A549 (cell line): ENCODE measurements around the gene PIP5K1B. TPM values are rescaled to one million over a fixed set of nuclear protein-coding genes. Genes with fewer than 3 reads are reported as not detected.
"Not testable (repeated sequence)": the region's sequence is repeated elsewhere in the genome, so short reads cannot be mapped to it uniquely, and the experiment has no call there.

Source experiments
- ATAC-seq, 2 experiments: fragments of 200-7000 bp in 1 of 2; fragments of >200 bp in 1 of 2; cut with Nextera tagmentation in 1 of 2; cut with Tn5 transposase in 1 of 2; 3 replicates each; pipeline versions ENCODE4 v1.8.0 to v1.9.1; 2018 to 2020; ENCODE audit warnings: mild to moderate bottlenecking in 1 of 2, moderate library complexity in 1 of 2
- CTCF ChIA-PET: fragments of 300-600 bp; sonication (Branson Sonifier 250); formaldehyde crosslinking; extraction: SDS; loops from one replicate; lab custom pipeline; 2021; ENCODE audit warnings: antibody characterized with exemption, inconsistent platforms; lab: Yijun Ruan, JAX
- POLR2A ChIA-PET: fragments of 350-600 bp; formaldehyde crosslinking; extraction: SDS; loops from one replicate; lab custom pipeline; 2021; ENCODE audit warnings: antibody characterized with exemption, inconsistent platforms; lab: Yijun Ruan, JAX
- DNase-seq, 2 experiments: peaks; one replicate each; pipeline versions ENCODE4 v3.0.0 to v3.0.0-alpha.2; 2011 to 2016; ENCODE audit warnings: low read depth in 1 of 2, low spot score in 1 of 2
- FAIRE-seq: peaks from 2 replicates; lab custom pipeline; 2011; peaks lifted over from hg19 to GRCh38; lab: Jason Lieb, UNC
- H3K27ac ChIP-seq, 2 experiments: fragments of >200 bp; sonication (Bioruptor Twin); formaldehyde crosslinking; 3 replicates each; pipeline ENCODE4 v1.5.1; 2016 to 2017
- H3K4me1 ChIP-seq: fragments of >200 bp; sonication (Bioruptor Twin); formaldehyde crosslinking; 3 replicates; pipeline ENCODE4 v1.6.1; 2016
- H3K4me2 ChIP-seq: fragments of >200 bp; sonication (Bioruptor Twin); formaldehyde crosslinking; 3 replicates; pipeline ENCODE4 v1.6.1; 2016
- H3K4me3 ChIP-seq: fragments of >200 bp; sonication (Bioruptor Twin); formaldehyde crosslinking; 3 replicates; pipeline ENCODE4 v1.5.1; 2016
- H3K9me3 ChIP-seq: fragments of >200 bp; sonication (Bioruptor Twin); formaldehyde crosslinking; 3 replicates; pipeline ENCODE4 v1.6.1; 2016
- CBX2 ChIP-seq: fragments of 200-600 bp; sonication (generic); IDR thresholded peaks from 2 replicates; pipeline ENCODE4 v1.6.1; 2016; ENCODE audit warnings: low read depth, mild to moderate bottlenecking, borderline replicate concordance
- CHD2 ChIP-seq: fragments of 150-350 bp; IDR thresholded peaks from 2 replicates; pipeline ENCODE4 v1.6.1; 2014; ENCODE audit warnings: low read length; ENCODE audit not compliant: partially characterized antibody
- EHF ChIP-seq: fragments of 250-450 bp; sonication (Bioruptor Pico); IDR thresholded peaks from 2 replicates; pipeline ENCODE4 v1.5.0; 2020; ENCODE audit warnings: mild to moderate bottlenecking
- ELK1 ChIP-seq: fragments of 150-350 bp; IDR thresholded peaks from 2 replicates; pipeline ENCODE4 v1.6.1; 2014; ENCODE audit warnings: low read depth, mild to moderate bottlenecking, low read length
- EP300 ChIP-seq, 2 experiments: fragments of >200 bp; sonication (Bioruptor Twin); formaldehyde crosslinking; IDR thresholded peaks; 2 replicates in 1 of 2; 3 replicates in 1 of 2; pipeline ENCODE4 v1.6.1; 2016 to 2017
- ESRRA ChIP-seq: fragments of 150-350 bp; IDR thresholded peaks from 2 replicates; pipeline ENCODE4 v1.6.1; 2014; ENCODE audit warnings: mild to moderate bottlenecking, low read length, borderline replicate concordance
- FOSL2 ChIP-seq, 2 experiments: fragments of 450-650 bp in 1 of 2; fragments of >200 bp in 1 of 2; sonication (Bioruptor Twin) in 1 of 2; formaldehyde crosslinking; IDR thresholded peaks; 2 replicates each; pipeline versions ENCODE4 v1.5.0 to v1.6.1; 2016 to 2020; ENCODE audit warnings: mild to moderate bottlenecking in 1 of 2, moderate library complexity in 1 of 2
- GATA3 ChIP-seq: IDR thresholded peaks from 2 replicates; pipeline ENCODE4 v1.6.1; 2012; ENCODE audit warnings: borderline replicate concordance
- HES2 ChIP-seq: fragments of >200 bp; sonication (Bioruptor Twin); formaldehyde crosslinking; IDR thresholded peaks from 2 replicates; pipeline ENCODE4 v1.6.1; 2016
- HEYL ChIP-seq: fragments of 250-450 bp; sonication (Bioruptor Pico); IDR thresholded peaks from 2 replicates; pipeline ENCODE4 v1.8.0; 2021; ENCODE audit warnings: mild to moderate bottlenecking, moderate library complexity
- HOXB13 ChIP-seq: fragments of 250-450 bp; sonication (Bioruptor Pico); IDR thresholded peaks from 2 replicates; pipeline ENCODE4 v1.5.0; 2020; ENCODE audit warnings: low read depth, mild to moderate bottlenecking, moderate library complexity
- JUN ChIP-seq, 2 experiments: fragments of >200 bp; sonication (Bioruptor Twin); formaldehyde crosslinking; IDR thresholded peaks; 2 replicates in 1 of 2; 3 replicates in 1 of 2; pipeline ENCODE4 v1.6.1; 2016 to 2017
- JUNB ChIP-seq: fragments of >200 bp; sonication (Bioruptor Twin); formaldehyde crosslinking; IDR thresholded peaks from 2 replicates; pipeline ENCODE4 v1.6.1; 2016
- KDM1A ChIP-seq: fragments of 200-600 bp; sonication (generic); IDR thresholded peaks from 2 replicates; pipeline ENCODE4 v1.6.1; 2016; ENCODE audit warnings: low read depth, mild to moderate bottlenecking
- KDM5A ChIP-seq: fragments of 200-600 bp; sonication (generic); IDR thresholded peaks from 2 replicates; pipeline ENCODE4 v1.6.1; 2016; ENCODE audit warnings: antibody characterized with exemption, mild to moderate bottlenecking
- MAX ChIP-seq: IDR thresholded peaks from 2 replicates; pipeline ENCODE4 v1.6.1; 2012
- NR3C1 ChIP-seq: fragments of >200 bp; sonication (Bioruptor Twin); formaldehyde crosslinking; IDR thresholded peaks from 3 replicates; pipeline ENCODE4 v1.6.1; 2017
- POLR2AphosphoS2 ChIP-seq: conservative IDR thresholded peaks from 2 replicates; pipeline ENCODE4 v1.6.1; 2012; ENCODE audit warnings: low read length, improper control_type of control experiment, inconsistent platforms
- RAD21 ChIP-seq, 2 experiments: fragments of >200 bp in 1 of 2; sonication (Bioruptor Twin) in 1 of 2; formaldehyde crosslinking in 1 of 2; IDR thresholded peaks in 1 of 2; conservative IDR thresholded peaks in 1 of 2; 2 replicates in 1 of 2; 3 replicates in 1 of 2; pipeline ENCODE4 v1.6.1; 2012 to 2018; ENCODE audit warnings: inconsistent platforms in 1 of 2
- RFX5 ChIP-seq: fragments of 450-650 bp; IDR thresholded peaks from 2 replicates; pipeline ENCODE4 v1.7.1; 2014; ENCODE audit warnings: antibody characterized with exemption, mild to moderate bottlenecking, moderate library complexity
- RNF2 ChIP-seq: fragments of 200-600 bp; sonication (generic); IDR thresholded peaks from 2 replicates; pipeline ENCODE4 v1.6.1; 2016; ENCODE audit warnings: low read depth, mild to moderate bottlenecking, antibody characterized with exemption, moderate library complexity, borderline replicate concordance
- USF2 ChIP-seq: fragments of 450-650 bp; IDR thresholded peaks from 2 replicates; pipeline ENCODE4 v1.6.1; 2014; ENCODE audit warnings: antibody characterized with exemption
- ZNF302 ChIP-seq: fragments of 250-450 bp; sonication (Bioruptor Pico); IDR thresholded peaks from 2 replicates; pipeline ENCODE4 v1.9.0; 2021; ENCODE audit warnings: inconsistent platforms, mild to moderate bottlenecking, moderate library complexity
- WGBS: methylation state at CpG from one replicate; pipeline ENCODE4 v1.1.6; 2017; ENCODE audit errors: missing lambda C conversion rate; 5-methylcytosine and 5-hydroxymethylcytosine counted together
- polyA plus RNA-seq, 4 experiments: library from polyadenylated mRNA; depleted of rRNA in 3 of 4; stranded (reverse); fragments of >200 nt; fragmentation: RNase III in 1 of 4; extraction: RNeasy Plus Mini Kit Qiagen cat#74134 plus additional on column Dnase treatment in 1 of 4; gene quantifications; 2 replicates in 3 of 4; 3 replicates in 1 of 4; pipeline ENCODE4 v1.2.3, GENCODE V29; 2011 to 2017

PIP5K1B gene
- polyA plus RNA-seq, 2 of the 4 experiments (the other 2 are of a cell fraction), result not detected

GRCh38 chr9:69047371-69047770 is 342.3 kb downstream of the PIP5K1B start:
- no peak for DNase-seq
- 75% methylated on average over 4 of the region's 4 CpGs for WGBS
- FAIRE-seq, result no peak
- Histone ChIP-seq H3K27ac (no peak overlapping the region), H3K9me3 (no peaks in the 10 kb centered on the region), H3K4me1 (no peaks in the 10 kb centered on the region), H3K4me2 (no peak overlapping the region), H3K4me3 (no peak overlapping the region)
- 0 out of 6 replicates have a peak, but pooled peaks of 1 of the 2 experiments have one; percentile 50 for ATAC-seq
- CTCF ChIA-PET, result interaction anchor here (0.6 to 12.4 kb wide), 3 partner anchors 12 to 145 kb away, joined by 4 to 84 read pairs (median 24); partner anchors contain the start of gene FXN
- TF ChIP-seq NR3C1 (no peak), ELK1 (no peak), HES2 (no peak), KDM5A (no peak), RNF2 (no peak), KDM1A (no peak), HOXB13 (CRISPR knock-in tag) (no peak), CHD2 (no peak), GATA3 (no peak), RAD21 (conservative IDR thresholded peaks at IDR 0.05 in 1 of 2, IDR thresholded peaks at IDR 0.05 in 1 of 2) (no peak), RFX5 (no peak), ESRRA (no peak), JUN (IDR thresholded peaks at IDR 0.05) (no peak), CBX2 (no peak), POLR2AphosphoS2 (no peak)
- POLR2A ChIA-PET, result no interaction called here

GRCh38 chr9:69049094-69049493 is 344.1 kb downstream of the PIP5K1B start:
- 95% methylated on average over 6 of the region's 6 CpGs for WGBS
- Histone ChIP-seq H3K4me1 (no peaks in the 10 kb centered on the region), H3K9me3 (no peaks in the 10 kb centered on the region), H3K27ac (no peak overlapping the region), H3K4me2 (no peak overlapping the region), H3K4me3 (no peak overlapping the region)
- FAIRE-seq, result no peak
- CTCF ChIA-PET, result interaction anchor here (1.2 to 12.4 kb wide), 3 partner anchors 14 to 144 kb away, joined by 3 to 84 read pairs (median 24); partner anchors contain the start of gene FXN
- TF ChIP-seq EHF (CRISPR knock-in tag), result no peak
- no peak for TF ChIP-seq MAX
- TF ChIP-seq ZNF302 (CRISPR knock-in tag), result no peak
- TF ChIP-seq FOSL2 (IDR thresholded peaks at IDR 0.05), result no peak
- TF ChIP-seq FOSL2 (CRISPR knock-in tag; IDR thresholded peaks at IDR 0.05), result no peak
- no peak for TF ChIP-seq JUNB
- TF ChIP-seq EP300 (IDR thresholded peaks at IDR 0.05), result no peak
- TF ChIP-seq USF2, result no peak
- no peak for TF ChIP-seq JUN (IDR thresholded peaks at IDR 0.05)
- TF ChIP-seq KDM5A, result no peak
- TF ChIP-seq HEYL (CRISPR knock-in tag), result no peak
- ATAC-seq, result no peak
- POLR2A ChIA-PET, result no interaction called here
- no peak for DNase-seq

- DNase-seq, H3K4me3 ChIP-seq, POLR2A ChIA-PET, H3K4me1 ChIP-seq, H3K27ac ChIP-seq, H3K9me3 ChIP-seq, ATAC-seq, H3K4me2 ChIP-seq, FAIRE-seq: not testable (repeated sequence)
- CTCF ChIA-PET, result interaction anchor here (9.8 to 12.4 kb wide), 2 partner anchors 16 to 144 kb away, joined by 84 to 237 read pairs; partner anchors contain the start of gene FXN
- 95% methylated on average over 12 of the region's 12 CpGs for whole genome bisulfite sequencing
These were observed 345.9 kb downstream of the PIP5K1B start for GRCh38 chr9:69050936-69051335.
